GM12878 (cell line): Measurements from ENCODE around the gene LIPG. TPM values are rescaled to one million over a fixed set of nuclear protein-coding genes. Genes with fewer than 3 reads are reported as not detected.

Source experiments
- ATAC-seq: fragments of 200-7000 bp; cut with Tn5 transposase; 3 replicates; pipeline ENCODE4 v1.9.1; 2020; ENCODE audit warnings: mild to moderate bottlenecking, moderate library complexity
- BruUV-seq: library from RNA; stranded (reverse); fragments of 400-500 nt; replicated peaks from 2 replicates; lab custom pipeline; 2021; lab: Mats Ljungman, UMichigan
- CTCF ChIA-PET: fragments of 300-600 bp; sonication (Branson Sonifier 250); formaldehyde crosslinking; extraction: SDS; loops from one replicate; lab custom pipeline; 2021; ENCODE audit warnings: inconsistent platforms; lab: Yijun Ruan, JAX
- POLR2A ChIA-PET: fragments of 350-600 bp; formaldehyde crosslinking; extraction: SDS; loops from one replicate; lab custom pipeline; 2021; ENCODE audit warnings: inconsistent platforms; lab: Charles Lee
- RAD21 ChIA-PET: fragments of 300-600 bp; sonication (Branson Sonifier 250); formaldehyde crosslinking; loops from one replicate; lab custom pipeline; 2023; ENCODE audit warnings: antibody characterized with exemption; ENCODE audit not compliant: unreplicated experiment; lab: Charles Lee
- SMC1A ChIA-PET: fragments of 300-600 bp; sonication (Branson Sonifier 250); formaldehyde crosslinking; loops from one replicate; lab custom pipeline; 2023; ENCODE audit not compliant: unreplicated experiment, uncharacterized antibody; lab: Charles Lee
- DNase-seq: peaks from one replicate; pipeline ENCODE4 v3.0.0-alpha.2; 2011; ENCODE audit warnings: low read depth, low spot score
- FAIRE-seq: peaks from 3 replicates; lab custom pipeline; 2011; peaks lifted over from hg19 to GRCh38; lab: Jason Lieb, UNC
- H2AFZ ChIP-seq: 2 replicates; pipeline ENCODE4 v1.6.0; 2011; ENCODE audit warnings: low read depth, low read length, control low read depth; ENCODE audit not compliant: control insufficient read depth
- H3K27ac ChIP-seq: 2 replicates; pipeline ENCODE4 v1.5.1; 2011; ENCODE audit warnings: control low read depth; ENCODE audit not compliant: control insufficient read depth, insufficient read depth
- H3K27me3 ChIP-seq, 2 experiments: replicated peaks in 1 of 2; 2 replicates each; pipeline versions ENCODE4 v1.6.0 to v1.6.1; 2011; ENCODE audit warnings: low read length in 1 of 2; ENCODE audit not compliant: control insufficient read depth in 2 of 2, insufficient read depth in 2 of 2
- H3K36me3 ChIP-seq, 2 experiments: 2 replicates each; pipeline ENCODE4 v1.5.1; 2011; ENCODE audit warnings: low read length in 1 of 2; ENCODE audit not compliant: control insufficient read depth in 2 of 2, insufficient read depth in 2 of 2
- H3K4me1 ChIP-seq: 2 replicates; pipeline ENCODE4 v1.6.1; 2011; ENCODE audit warnings: mild to moderate bottlenecking, low read length, moderate library complexity, mixed read lengths; ENCODE audit not compliant: control insufficient read depth, insufficient read depth
- H3K4me2 ChIP-seq: 2 replicates; pipeline ENCODE4 v1.6.0; 2011; ENCODE audit warnings: control low read depth; ENCODE audit not compliant: control insufficient read depth, insufficient read depth
- H3K4me3 ChIP-seq: fragments of 200-600 bp; sonication (generic); 2 replicates; pipeline ENCODE4 v1.5.1; 2016
- H3K79me2 ChIP-seq: 2 replicates; pipeline ENCODE4 v1.6.0; 2011; ENCODE audit warnings: low read length; ENCODE audit not compliant: control insufficient read depth, insufficient read depth
- H3K9ac ChIP-seq: 2 replicates; pipeline ENCODE4 v1.8.0; 2011; ENCODE audit warnings: low read length, control low read depth, mixed read lengths; ENCODE audit not compliant: control insufficient read depth, insufficient read depth
- H3K9me3 ChIP-seq: replicated peaks from 3 replicates; pipeline ENCODE4 v1.5.1; 2011; ENCODE audit warnings: mild to moderate bottlenecking, low read length; ENCODE audit not compliant: control insufficient read depth, insufficient read depth
- H4K20me1 ChIP-seq: 2 replicates; pipeline ENCODE4 v1.6.0; 2011; ENCODE audit not compliant: control insufficient read depth, insufficient read depth
- CBX3 ChIP-seq: fragments of 200-600 bp; sonication (generic); IDR thresholded peaks from 2 replicates; pipeline ENCODE4 v1.6.1; 2016; ENCODE audit warnings: low read depth, borderline replicate concordance
- CHD2 ChIP-seq: IDR thresholded peaks from 2 replicates; pipeline ENCODE4 v1.6.1; 2011; ENCODE audit warnings: low read depth, low read length, improper control_type of control experiment, borderline replicate concordance
- IRF3 ChIP-seq: fragments of 450-650 bp; IDR thresholded peaks from 2 replicates; pipeline ENCODE4 v1.6.1; 2014; ENCODE audit warnings: mild to moderate bottlenecking
- KAT2A ChIP-seq: conservative IDR thresholded peaks from 2 replicates; pipeline ENCODE4 v1.6.1; 2011; ENCODE audit warnings: low read depth, low read length; ENCODE audit not compliant: control insufficient read depth
- MXI1 ChIP-seq: fragments of 150-350 bp; IDR thresholded peaks from 2 replicates; pipeline ENCODE4 v1.6.1; 2011; ENCODE audit warnings: low read depth, mild to moderate bottlenecking, inconsistent platforms, low read length, improper control_type of control experiment
- NFIC ChIP-seq: IDR thresholded peaks from 2 replicates; pipeline ENCODE4 v1.6.1; 2012; ENCODE audit warnings: low read depth, mild to moderate bottlenecking, inconsistent platforms, low read length, moderate library complexity
- NR2C2 ChIP-seq: IDR thresholded peaks from 2 replicates; pipeline ENCODE4 v1.6.1; 2011; ENCODE audit warnings: borderline replicate concordance, low read depth; ENCODE audit not compliant: control insufficient read depth, insufficient read length
- STAT1 ChIP-seq: fragments of 450-650 bp; conservative IDR thresholded peaks from 2 replicates; pipeline ENCODE4 v1.6.1; 2014; ENCODE audit warnings: antibody characterized with exemption, mild to moderate bottlenecking
- TCF3 ChIP-seq: IDR thresholded peaks from 2 replicates; pipeline ENCODE4 v1.6.1; 2012; ENCODE audit warnings: low read depth, mild to moderate bottlenecking, low read length, borderline replicate concordance; ENCODE audit not compliant: insufficient read depth
- TCF7 ChIP-seq: IDR thresholded peaks from 2 replicates; pipeline ENCODE4 v1.6.1; 2014; ENCODE audit warnings: antibody characterized with exemption, borderline replicate concordance
- YBX1 ChIP-seq: fragments of 450-650 bp; IDR thresholded peaks from 2 replicates; pipeline ENCODE4 v1.6.1; 2016; ENCODE audit warnings: antibody characterized with exemption
- ZNF687 ChIP-seq: fragments of 450-650 bp; IDR thresholded peaks from 2 replicates; pipeline ENCODE4 v1.6.1; 2017; ENCODE audit warnings: mild to moderate bottlenecking, moderate library complexity
- ZZZ3 ChIP-seq: IDR thresholded peaks from 2 replicates; pipeline ENCODE4 v1.6.1; 2011; ENCODE audit warnings: low read depth; ENCODE audit not compliant: control insufficient read depth, insufficient read length
- WGBS: methylation state at CpG from one replicate; pipeline ENCODE4 v1.1.6; 2016; ENCODE audit warnings: low lambda C conversion rate; ENCODE audit not compliant: insufficient replicate concordance, insufficient coverage; ENCODE audit errors: missing lambda C conversion rate; 5-methylcytosine and 5-hydroxymethylcytosine counted together
- in situ Hi-C: fragments of 300-500 bp; cut with MboI; formaldehyde crosslinking; loops from 9 replicates; pipeline ENCODE4 v1.14.3; 2018; ENCODE audit warnings: mixed read lengths
- intact Hi-C: fragments of 100-400 bp; cut with micrococcal nuclease; formaldehyde crosslinking; loops from one replicate; pipeline ENCODE4 v1.14.2; 2022; ENCODE audit not compliant: unreplicated experiment
- polyA plus RNA-seq, 11 experiments: library from polyadenylated mRNA; depleted of rRNA in 4 of 11; unstranded in 6 of 11; stranded (reverse) in 5 of 11; fragments of >200 nt; fragmentation: Nextera tagmentation in 4 of 11; fragmentation: Illumina TruSeq in 1 of 11; extraction: Ambion mirVana in 4 of 11; extraction: Trizol in 1 of 11; gene quantifications; 1 replicate in 1 of 11; 2 replicates in 10 of 11; pipeline versions ENCODE4 v1.2.1 to v1.2.3, GENCODE V29; 2011 to 2016; ENCODE audit warnings: inconsistent platforms in 2 of 11, missing spikeins in 2 of 11, low read depth in 1 of 11
- total RNA-seq, 4 experiments: library from RNA; depleted of rRNA in 3 of 4; stranded (reverse); fragments of >200 nt in 3 of 4; fragmentation: Illumina TruSeq in 1 of 4; extraction: Trizol in 1 of 4; gene quantifications; 2 replicates each; pipeline versions ENCODE4 v1.2.1 to v1.2.3, GENCODE V29; 2013 to 2021
- TF ChIP-seq, protein P1 (sequence below): IDR thresholded peaks from 2 replicates; pipeline ENCODE4 v1.6.1; 2012; ENCODE audit warnings: mild to moderate bottlenecking, low read depth, low read length
- TF ChIP-seq, protein P2 (sequence below): IDR thresholded peaks from 2 replicates; pipeline ENCODE4 v1.6.1; 2011; ENCODE audit warnings: low read depth, mild to moderate bottlenecking, low read length, moderate library complexity, borderline replicate concordance; ENCODE audit errors: extremely low read depth

Gene LIPG
- total and polyA plus RNA-seq, 10 of the 15 experiments (the other 5 are each of a cell fraction or from before 2014, with no cell fraction given): 0.04 to 0.55 (median 0.18) TPM; not detected in 1

DNA sequence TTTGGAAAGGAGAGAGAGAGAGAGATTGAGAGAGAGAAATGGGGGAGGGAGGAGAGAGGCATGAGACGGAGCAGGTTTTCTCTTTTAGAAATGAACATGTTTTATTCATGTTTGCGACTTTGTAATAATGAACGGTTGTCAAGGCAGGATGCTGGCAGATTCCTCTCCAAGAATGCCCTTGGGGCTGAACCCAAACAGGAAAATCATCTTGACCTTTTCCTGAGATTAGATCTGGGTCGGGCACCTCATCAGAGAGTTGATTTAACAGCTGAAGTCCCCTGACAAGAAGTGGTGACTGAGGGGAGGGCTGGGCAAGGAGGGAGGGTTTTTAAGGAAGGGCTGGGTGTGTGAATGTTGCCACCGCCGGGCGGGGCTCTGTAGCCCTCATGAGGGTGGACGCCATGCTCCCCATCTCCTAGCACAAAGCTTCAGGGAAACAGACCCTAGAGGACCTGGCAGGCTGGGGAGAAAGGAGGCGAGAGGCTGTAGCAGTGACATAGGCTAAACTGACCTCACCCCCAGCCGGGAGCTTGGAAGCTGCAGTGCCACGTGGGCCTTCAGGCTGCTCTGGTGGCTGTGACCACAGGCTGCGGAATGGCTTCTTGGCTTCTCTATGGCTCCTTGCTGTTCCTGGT lies 60.0 kb downstream of the LIPG start:
- Histone ChIP-seq H3K27me3 (peaks cover 0 to 2% of the 10 kb centered on the region in 2 experiments; a peak in 2 of 4 replicates), H4K20me1 (no peaks in the 10 kb centered on the region), H3K4me2 (no peak overlapping the region), H3K4me1 (no peaks in the 10 kb centered on the region; the same call in 1 of the 2 replicates), H3K9ac (no peak overlapping the region), H2AFZ (no peak overlapping the region), H3K36me3 (no peaks in the 10 kb centered on the region), H3K79me2 (no peaks in the 10 kb centered on the region), H3K4me3 (no peak overlapping the region), H3K27ac (no peak overlapping the region), H3K9me3 (no peaks in the 10 kb centered on the region; the same call in 2 of the 3 replicates)
- DNase-seq (no peak), ATAC-seq (no peak), FAIRE-seq (no peak)
- POLR2A ChIA-PET: no interaction called here
- 38% methylated on average over 12 of the region's 12 CpGs for WGBS
- SMC1A ChIA-PET: no interaction called here
- BruUV-seq: no TSS peak
- CTCF ChIA-PET: no interaction called here
- in situ Hi-C loops (no loop called here), intact Hi-C loops (no loop called here)
- RAD21 ChIA-PET: no interaction called here
- TF ChIP-seq CHD2 (no peak), NFIC (no peak), IRF3 (no peak), KAT2A (no peak), MXI1 (no peak), NR2C2 (no peak), ZNF687 (no peak), STAT1 (no peak), ZZZ3 (no peak), TCF3 (no peak), TCF7 (no peak), YBX1 (no peak), CBX3 (no peak)
- TF ChIP-seq, protein P1, sequence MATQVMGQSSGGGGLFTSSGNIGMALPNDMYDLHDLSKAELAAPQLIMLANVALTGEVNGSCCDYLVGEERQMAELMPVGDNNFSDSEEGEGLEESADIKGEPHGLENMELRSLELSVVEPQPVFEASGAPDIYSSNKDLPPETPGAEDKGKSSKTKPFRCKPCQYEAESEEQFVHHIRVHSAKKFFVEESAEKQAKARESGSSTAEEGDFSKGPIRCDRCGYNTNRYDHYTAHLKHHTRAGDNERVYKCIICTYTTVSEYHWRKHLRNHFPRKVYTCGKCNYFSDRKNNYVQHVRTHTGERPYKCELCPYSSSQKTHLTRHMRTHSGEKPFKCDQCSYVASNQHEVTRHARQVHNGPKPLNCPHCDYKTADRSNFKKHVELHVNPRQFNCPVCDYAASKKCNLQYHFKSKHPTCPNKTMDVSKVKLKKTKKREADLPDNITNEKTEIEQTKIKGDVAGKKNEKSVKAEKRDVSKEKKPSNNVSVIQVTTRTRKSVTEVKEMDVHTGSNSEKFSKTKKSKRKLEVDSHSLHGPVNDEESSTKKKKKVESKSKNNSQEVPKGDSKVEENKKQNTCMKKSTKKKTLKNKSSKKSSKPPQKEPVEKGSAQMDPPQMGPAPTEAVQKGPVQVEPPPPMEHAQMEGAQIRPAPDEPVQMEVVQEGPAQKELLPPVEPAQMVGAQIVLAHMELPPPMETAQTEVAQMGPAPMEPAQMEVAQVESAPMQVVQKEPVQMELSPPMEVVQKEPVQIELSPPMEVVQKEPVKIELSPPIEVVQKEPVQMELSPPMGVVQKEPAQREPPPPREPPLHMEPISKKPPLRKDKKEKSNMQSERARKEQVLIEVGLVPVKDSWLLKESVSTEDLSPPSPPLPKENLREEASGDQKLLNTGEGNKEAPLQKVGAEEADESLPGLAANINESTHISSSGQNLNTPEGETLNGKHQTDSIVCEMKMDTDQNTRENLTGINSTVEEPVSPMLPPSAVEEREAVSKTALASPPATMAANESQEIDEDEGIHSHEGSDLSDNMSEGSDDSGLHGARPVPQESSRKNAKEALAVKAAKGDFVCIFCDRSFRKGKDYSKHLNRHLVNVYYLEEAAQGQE: no peak
- TF ChIP-seq, protein P2, sequence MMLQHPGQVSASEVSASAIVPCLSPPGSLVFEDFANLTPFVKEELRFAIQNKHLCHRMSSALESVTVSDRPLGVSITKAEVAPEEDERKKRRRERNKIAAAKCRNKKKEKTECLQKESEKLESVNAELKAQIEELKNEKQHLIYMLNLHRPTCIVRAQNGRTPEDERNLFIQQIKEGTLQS: no peak
